H1 (cell line): ENCODE data around the gene TTC28. TPM values are rescaled to one million over a fixed set of nuclear protein-coding genes. Genes with fewer than 3 reads are reported as not detected.

ENCODE experiments used
- CTCF ChIA-PET: fragments of 300-600 bp; sonication (Branson Sonifier 250); formaldehyde crosslinking; loops from one replicate; lab custom pipeline; 2021; ENCODE audit not compliant: partially characterized antibody; lab: Charles Lee
- POLR2A ChIA-PET: fragments of 300-600 bp; sonication (Branson Sonifier 250); formaldehyde crosslinking; loops from one replicate; lab custom pipeline; 2021; ENCODE audit warnings: inconsistent platforms; ENCODE audit not compliant: partially characterized antibody; lab: Charles Lee
- DNase-seq, 2 experiments: peaks; one replicate each; pipeline versions ENCODE4 v3.0.0 to v3.0.0-alpha.2; 2010 to 2022; ENCODE audit warnings: low spot score in 2 of 2, low read depth in 1 of 2, mixed read lengths in 1 of 2
- FAIRE-seq: peaks from 2 replicates; lab custom pipeline; 2011; peaks lifted over from hg19 to GRCh38; lab: Jason Lieb, UNC
- H2AFZ ChIP-seq: 2 replicates; pipeline ENCODE4 v1.8.1; 2012; ENCODE audit warnings: low read length, inconsistent platforms
- H2AK5ac ChIP-seq: 2 replicates; pipeline ENCODE4 v1.6.1; 2013; ENCODE audit warnings: low read depth, low read length
- H2BK120ac ChIP-seq: replicated peaks from 2 replicates; pipeline ENCODE3; 2013; ENCODE audit warnings: low read depth, low read length, inconsistent platforms
- H2BK12ac ChIP-seq: 2 replicates; pipeline ENCODE4 v1.6.1; 2013; ENCODE audit warnings: low read depth, low read length
- H2BK15ac ChIP-seq: 2 replicates; pipeline ENCODE4 v1.6.1; 2013; ENCODE audit warnings: low read length
- H2BK20ac ChIP-seq: 2 replicates; pipeline ENCODE4 v1.6.1; 2013; ENCODE audit warnings: low read length
- H2BK5ac ChIP-seq: 2 replicates; pipeline ENCODE4 v1.6.1; 2013; ENCODE audit warnings: low read depth, low read length
- H3K14ac ChIP-seq: 2 replicates; pipeline ENCODE4 v1.6.1; 2013; ENCODE audit warnings: inconsistent platforms; ENCODE audit not compliant: insufficient read length
- H3K18ac ChIP-seq: 2 replicates; pipeline ENCODE4 v1.6.1; 2013; ENCODE audit warnings: low read length; ENCODE audit errors: extremely low read depth
- H3K23ac ChIP-seq: 2 replicates; pipeline ENCODE4 v1.6.1; 2013; ENCODE audit warnings: inconsistent platforms; ENCODE audit not compliant: insufficient read length
- H3K23me2 ChIP-seq: 2 replicates; pipeline ENCODE4 v1.6.1; 2013; ENCODE audit warnings: low read depth, low read length
- H3K27ac ChIP-seq: 2 replicates; pipeline ENCODE4 v1.6.1; 2011; ENCODE audit warnings: low read depth, low read length, inconsistent platforms
- H3K27me3 ChIP-seq, 4 experiments: replicated peaks in 1 of 4; 1 replicate in 1 of 4; 2 replicates in 3 of 4; pipeline versions ENCODE4 v1.6.1 to v1.8.1; 2011 to 2013; ENCODE audit warnings: low read length in 3 of 4, mild to moderate bottlenecking in 3 of 4, inconsistent platforms in 2 of 4, mixed read lengths in 2 of 4, moderate library complexity in 1 of 4; ENCODE audit not compliant: control insufficient read depth in 3 of 4, insufficient read depth in 3 of 4; ENCODE audit errors: extremely low read depth in 1 of 4
- H3K36me3 ChIP-seq, 4 experiments: 2 replicates each; pipeline versions ENCODE4 v1.6.1 to v1.8.1; 2011 to 2013; ENCODE audit warnings: mild to moderate bottlenecking in 4 of 4, low read length in 3 of 4, moderate library complexity in 2 of 4, control low read depth in 1 of 4, inconsistent platforms in 1 of 4; ENCODE audit not compliant: insufficient read depth in 4 of 4, control insufficient read depth in 2 of 4
- H3K4ac ChIP-seq: replicated peaks from 2 replicates; pipeline ENCODE3; 2013; ENCODE audit warnings: low read length, low read depth, mixed read lengths, inconsistent platforms; ENCODE audit not compliant: insufficient read length
- H3K4me1 ChIP-seq, 4 experiments: replicated peaks in 1 of 4; 1 replicate in 1 of 4; 2 replicates in 3 of 4; pipeline versions ENCODE4 v1.6.1 to v1.8.1; 2011 to 2013; ENCODE audit warnings: low read length in 3 of 4, inconsistent platforms in 2 of 4, mixed read lengths in 1 of 4; ENCODE audit not compliant: insufficient read depth in 4 of 4, control insufficient read depth in 3 of 4
- H3K4me2 ChIP-seq, 2 experiments: 2 replicates each; pipeline versions ENCODE4 v1.6.1 to v1.8.1; 2011 to 2013; ENCODE audit warnings: low read depth in 2 of 2, low read length in 2 of 2, control low read depth in 1 of 2, inconsistent platforms in 1 of 2, mild to moderate bottlenecking in 1 of 2; ENCODE audit not compliant: insufficient read depth in 1 of 2
- H3K4me3 ChIP-seq, 4 experiments: fragments of 200-600, 300-600 bp in 1 of 4; sonication (generic), shearing (Covaris generic), sonication (Bioruptor Twin) in 1 of 4; 2 replicates each; pipeline versions ENCODE4 v1.5.1 to v1.8.1; 2011 to 2016; ENCODE audit warnings: low read length in 4 of 4, low read depth in 3 of 4, control low read depth in 2 of 4, inconsistent platforms in 2 of 4, mild to moderate bottlenecking in 2 of 4, mixed read lengths in 1 of 4, moderate library complexity in 1 of 4; ENCODE audit not compliant: insufficient read depth in 2 of 4; ENCODE audit errors: extremely low read depth in 1 of 4
- H3K56ac ChIP-seq: replicated peaks from 2 replicates; pipeline ENCODE3; 2013; ENCODE audit warnings: low read depth, mild to moderate bottlenecking, mixed read lengths, low read length, inconsistent platforms; ENCODE audit not compliant: insufficient read length
- H3K79me1 ChIP-seq: 2 replicates; pipeline ENCODE4 v1.6.1; 2013; ENCODE audit warnings: low read depth, low read length, control low read depth
- H3K79me2 ChIP-seq, 2 experiments: 2 replicates each; pipeline versions ENCODE4 v1.6.1 to v1.8.1; 2012 to 2013; ENCODE audit warnings: low read length in 2 of 2, mild to moderate bottlenecking in 2 of 2, inconsistent platforms in 1 of 2; ENCODE audit not compliant: insufficient read depth in 2 of 2, control insufficient read depth in 1 of 2
- H3K9ac ChIP-seq, 4 experiments: replicated peaks in 1 of 4; 1 replicate in 1 of 4; 2 replicates in 3 of 4; pipeline versions ENCODE4 v1.6.1 to v1.8.1; 2011 to 2013; ENCODE audit warnings: low read depth in 3 of 4, low read length in 3 of 4, control low read depth in 2 of 4, mild to moderate bottlenecking in 2 of 4, moderate library complexity in 2 of 4, inconsistent platforms in 1 of 4; ENCODE audit errors: extremely low read depth in 1 of 4
- H3K9me3 ChIP-seq, 2 experiments: 2 replicates each; pipeline versions ENCODE4 v1.6.1 to v1.8.1; 2012 to 2013; ENCODE audit warnings: mild to moderate bottlenecking in 2 of 2, moderate library complexity in 2 of 2, control low read depth in 1 of 2, inconsistent platforms in 1 of 2, low read depth in 1 of 2, low read length in 1 of 2, mixed read lengths in 1 of 2; ENCODE audit not compliant: insufficient read depth in 2 of 2
- H4K20me1 ChIP-seq, 2 experiments: replicated peaks in 1 of 2; 2 replicates each; pipeline versions ENCODE3 to v1.8.1; 2011 to 2013; ENCODE audit warnings: inconsistent platforms in 2 of 2, low read length in 2 of 2, mild to moderate bottlenecking in 1 of 2; ENCODE audit not compliant: insufficient read depth in 2 of 2, control insufficient read depth in 1 of 2
- H4K5ac ChIP-seq: 2 replicates; pipeline ENCODE4 v1.6.1; 2013; ENCODE audit warnings: low read length, low read depth, mixed read lengths, inconsistent platforms; ENCODE audit not compliant: insufficient read length
- H4K8ac ChIP-seq: 2 replicates; pipeline ENCODE4 v1.8.0; 2013; ENCODE audit warnings: mild to moderate bottlenecking, moderate library complexity, low read length, inconsistent platforms; ENCODE audit not compliant: insufficient read depth; ENCODE audit errors: extremely low read depth
- H4K91ac ChIP-seq: replicated peaks from 2 replicates; pipeline ENCODE3; 2013; ENCODE audit warnings: low read length, mixed read lengths, inconsistent platforms; ENCODE audit not compliant: insufficient read length
- HDAC2 ChIP-seq, 2 experiments: fragments of 300-600 bp in 1 of 2; sonication (generic) in 1 of 2; IDR thresholded peaks; 2 replicates each; pipeline ENCODE4 v1.6.1; 2011 to 2012; ENCODE audit warnings: low read depth in 2 of 2, low read length in 2 of 2, mild to moderate bottlenecking in 2 of 2, moderate library complexity in 2 of 2, borderline replicate concordance in 1 of 2, inconsistent platforms in 1 of 2
- MAFK ChIP-seq: IDR thresholded peaks from 2 replicates; pipeline ENCODE4 v1.6.1; 2012; ENCODE audit warnings: low read depth, mild to moderate bottlenecking, improper control_type of control experiment, low read length
- SIN3A ChIP-seq, 2 experiments: IDR thresholded peaks in 1 of 2; conservative IDR thresholded peaks in 1 of 2; 2 replicates each; pipeline ENCODE4 v1.6.1; 2011 to 2012; ENCODE audit warnings: low read length in 2 of 2, improper control_type of control experiment in 1 of 2, low read depth in 1 of 2, mild to moderate bottlenecking in 1 of 2
- SIRT6 ChIP-seq: IDR thresholded peaks from one replicate; pipeline ENCODE4 v1.7.1; 2012; ENCODE audit warnings: low read length, inconsistent platforms
- WGBS, 2 experiments: shearing (Covaris generic) in 1 of 2; methylation state at CpG; one replicate each; pipeline versions ENCODE4 v1.1.6 to v1.1.7; 2013 to 2015; ENCODE audit warnings: low lambda C conversion rate in 2 of 2, mixed read lengths in 2 of 2, inconsistent platforms in 1 of 2, low coverage in 1 of 2, missing lambda C conversion rate in 1 of 2; ENCODE audit not compliant: insufficient replicate concordance in 2 of 2, insufficient coverage in 1 of 2, insufficient read length in 1 of 2; ENCODE audit errors: extremely low coverage in 1 of 2, missing lambda C conversion rate in 1 of 2; 5-methylcytosine and 5-hydroxymethylcytosine counted together
- polyA plus RNA-seq, 7 experiments: library from polyadenylated mRNA; depleted of rRNA in 3 of 7; stranded (reverse) in 5 of 7; unstranded in 2 of 7; fragments of >200 nt in 5 of 7; fragments of 200-250 nt in 2 of 7; gene quantifications; 1 replicate in 5 of 7; 2 replicates in 1 of 7; 4 replicates in 1 of 7; pipeline versions ENCODE4 v1.2.1 to v1.2.3, GENCODE V29; 2011 to 2013; ENCODE audit warnings: missing spikeins in 2 of 7, mixed read lengths in 2 of 7
- total RNA-seq: library from RNA; stranded (reverse); fragmentation: NEBNext Ultra II Directional; extraction: Animal tissue kit (Norgen Biotek cat#: 25700); gene quantifications from 2 replicates; pipeline ENCODE4 v1.2.1, GENCODE V29; 2021

Gene TTC28
- total and polyA plus RNA-seq, 2 of the 8 experiments (the other 6 are each of a cell fraction or from before 2014, with no cell fraction given) = 2.6 to 12.6 TPM

GRCh38 chr22:28413612-28414399, 265.8 kb downstream of the TTC28 start:
- Histone ChIP-seq H3K23ac (no peak overlapping the region), H2BK15ac (no peak overlapping the region), H3K79me2 (no peaks in the 10 kb centered on the region), H4K91ac (no peak overlapping the region), H3K4me3 (no peak overlapping the region), H2BK12ac (no peak overlapping the region), H3K23me2 (no peaks in the 10 kb centered on the region), H2BK20ac (no peak overlapping the region), H2BK5ac (no peak overlapping the region), H2BK120ac (no peak overlapping the region), H4K20me1 (no peaks in the 10 kb centered on the region), H3K79me1 (no peaks in the 10 kb centered on the region), H3K27me3 (no peaks in the 10 kb centered on the region), H3K4me2 (no peak overlapping the region), H3K18ac (no peak overlapping the region), H3K9me3 (no peaks in the 10 kb centered on the region), H4K8ac (no peak overlapping the region), H3K4ac (no peak overlapping the region), H3K36me3 (no peaks in the 10 kb centered on the region)
- POLR2A ChIA-PET = no interaction called here
- CTCF ChIA-PET = interaction anchor here (0.7 to 0.9 kb wide), 2 partner anchors 16 to 364 kb away, joined by 3 to 4 read pairs; no protein-coding TSS in a partner anchor
- FAIRE-seq = no peak
- TF ChIP-seq MAFK (peak; percentile 69; the same call in 1 of the 2 replicates), SIRT6 (no peak), HDAC2 (IDR thresholded peaks at IDR 0.05; ENCODE audit: borderline replicate concordance in 1 of 2, low read depth in 2 of 2, low read length in 2 of 2) (no peak), SIN3A (conservative IDR thresholded peaks at IDR 0.05 in 1 of 2, IDR thresholded peaks at IDR 0.05 in 1 of 2; ENCODE audit: low read depth in 1 of 2, low read length in 2 of 2) (no peak)
- TF ChIP-seq, all 59 proteins: peak for 1
- no peak overlapping the region for H3K14ac ChIP-seq
- no peak overlapping the region for H2AFZ ChIP-seq
- no peak overlapping the region for H3K9ac ChIP-seq
- H3K4me1 ChIP-seq = no peaks in the 10 kb centered on the region
- H2AK5ac ChIP-seq = no peak overlapping the region
- no peak for DNase-seq
- 84% methylated on average over 2 of the region's 2 CpGs; no CpG with 5 or more reads in 1 of the 2 experiments for WGBS, 2 experiments
- H4K5ac ChIP-seq = no peak overlapping the region
- H3K56ac ChIP-seq = no peak overlapping the region
- no peak overlapping the region for H3K27ac ChIP-seq
